Left renal cortex interstitium (tissue), 4 donors: ENCODE results near the gene C7. TPM values are rescaled to one million over a fixed set of nuclear protein-coding genes. Genes with fewer than 3 reads are reported as not detected.
A peak's percentile ranks its signal among the peaks of the same experiment; 100 is the strongest.
"Not testable (repeated sequence)": the region's sequence is repeated elsewhere in the genome, so short reads cannot be mapped to it uniquely, and the experiment has no call there.

Source experiments
- DNase-seq, 4 donors: peaks; one replicate each; pipeline ENCODE4 v3.0.0-alpha.2; 2013; ENCODE audit warnings: low read depth in 4 of 4, low spot score in 2 of 4, missing footprints in 1 of 4
- polyA plus RNA-seq, 4 donors: library from polyadenylated mRNA; unstranded; fragments of 120-200 nt; gene quantifications; one replicate each; pipeline ENCODE4 v1.2.1, GENCODE V29; 2013; ENCODE audit not compliant: insufficient read length in 4 of 4

The C7 gene
- polyA plus RNA-seq, result 100 to 1,000 TPM; 125 to 241 (median 179) TPM

GRCh38 chr5:40909264-40909663, at the start of gene C7:
C7 (plus strand) TSS chr5:40909497; CDS start chr5:40909611, 114 bp downstream.
- peak in 3 of 4 donors; percentile 34 to 50 (median 45) for DNase-seq

- no peak for DNase-seq
Observed at GRCh38 chr5:40860711-40861110, 48.6 kb upstream of the C7 start.

- not testable (repeated sequence) for DNase-seq
Observed at GRCh38 chr5:40865004-40865403, 44.3 kb upstream of the C7 start.

DNA sequence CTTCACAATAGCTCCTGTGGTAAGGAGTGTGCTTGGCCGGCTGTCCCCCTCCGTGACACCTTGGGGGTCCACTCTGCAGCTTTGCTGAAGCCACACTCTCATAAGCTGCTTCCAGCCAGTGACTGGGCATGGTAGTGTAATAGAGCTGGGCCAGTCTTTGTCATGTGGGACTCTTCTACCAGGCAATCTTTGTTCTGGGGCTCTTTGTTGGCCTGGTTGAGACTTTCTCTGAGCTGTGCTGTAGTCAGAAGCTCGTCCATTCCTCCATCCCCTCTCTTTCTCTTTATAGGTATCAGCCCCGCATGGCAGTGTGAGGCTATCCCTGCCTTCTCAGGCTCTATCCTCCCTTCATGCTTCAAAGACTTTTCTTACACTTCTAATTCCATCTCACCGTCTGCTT, 42.5 kb upstream of the C7 start:
- DNase-seq, result no peak

GRCh38 chr5:40869384-40869783, 39.9 kb upstream of the C7 start:
- DNase-seq, result no peak

DNA sequence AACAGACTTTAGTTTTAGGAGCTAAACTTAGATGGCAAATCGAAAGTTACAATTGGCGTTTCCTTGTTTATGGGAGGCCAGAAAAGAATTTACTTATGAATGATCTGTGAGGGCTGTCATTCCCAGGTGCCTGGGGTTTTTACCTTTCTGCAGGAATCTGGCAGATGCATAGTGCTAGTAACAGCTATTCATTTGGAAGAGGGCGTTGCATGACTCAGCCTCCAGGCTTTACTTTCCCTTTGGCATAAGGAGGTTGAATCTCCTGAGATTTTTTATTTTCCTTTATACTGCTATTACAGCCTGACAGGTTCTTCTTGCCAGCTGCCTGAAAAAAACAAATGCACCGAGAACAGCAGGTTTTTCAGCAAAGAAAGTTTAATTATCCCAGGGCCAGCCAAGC, 38.1 kb upstream of the C7 start:
- DNase-seq, result no peak

- not testable (repeated sequence) for DNase-seq
Observed at GRCh38 chr5:40872253-40872652, 37.0 kb upstream of the C7 start.

- DNase-seq, result no peak
Observed at GRCh38 chr5:40873286-40873880, 35.9 kb upstream of the C7 start.

DNA sequence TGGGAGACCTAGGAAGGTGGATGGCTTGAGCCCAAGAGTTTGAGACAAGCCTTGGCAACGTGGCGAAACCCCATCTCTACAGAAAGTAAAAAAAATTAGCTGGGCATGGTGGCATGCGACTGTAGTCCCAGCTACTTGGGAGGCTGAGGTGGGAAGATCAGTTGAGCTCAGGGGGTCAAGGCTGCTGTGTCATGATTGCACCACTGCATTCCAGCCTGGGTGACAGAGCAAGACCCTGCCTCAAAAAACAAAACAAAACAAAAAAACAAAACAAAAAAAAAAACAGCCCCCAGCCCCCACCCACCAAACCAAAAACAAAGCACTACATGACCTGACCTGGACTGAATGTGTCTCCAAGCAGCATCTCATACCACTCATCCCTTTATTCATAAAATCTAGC, 33.3 kb upstream of the C7 start:
- no peak for DNase-seq

GRCh38 chr5:40877371-40877988, 31.8 kb upstream of the C7 start:
- DNase-seq, result no peak

DNA sequence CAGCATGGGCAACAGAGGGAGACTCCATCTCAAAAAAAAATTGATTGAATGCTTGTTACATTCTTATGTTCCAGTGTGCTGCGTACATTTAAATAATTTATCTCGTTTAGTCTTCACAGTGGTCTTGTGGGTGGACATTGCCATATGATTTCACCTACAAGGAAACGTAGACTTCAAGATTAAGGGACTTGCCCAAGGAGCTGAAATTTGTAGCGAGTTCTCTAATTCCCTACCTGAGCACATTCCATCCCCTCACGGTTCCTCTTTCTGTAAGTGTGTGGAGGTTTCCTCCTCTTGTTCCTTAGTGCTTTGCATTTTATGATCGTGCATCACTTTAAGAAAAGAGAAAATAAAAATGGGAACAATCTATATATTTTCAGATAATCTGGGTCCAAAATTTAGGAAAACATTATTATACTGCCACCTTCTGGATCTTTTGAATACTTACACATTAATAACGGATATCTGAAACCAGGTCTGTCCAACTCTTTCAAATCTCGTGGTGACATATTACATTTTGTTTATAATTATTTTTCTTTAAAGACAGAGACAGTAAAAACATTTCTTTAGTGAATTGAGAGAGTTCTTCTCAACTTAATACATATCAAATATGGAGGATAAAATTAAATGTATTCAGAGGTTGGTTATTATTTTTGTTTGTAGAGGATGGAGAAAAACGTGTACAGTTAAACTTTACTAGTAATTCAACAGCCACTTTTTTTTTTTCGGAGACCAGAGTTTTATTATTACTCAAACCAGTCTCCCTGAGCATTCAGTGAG, 29.9 kb upstream of the C7 start:
- DNase-seq, result no peak

GRCh38 chr5:40882291-40882690, 27.0 kb upstream of the C7 start:
- no peak for DNase-seq

DNA sequence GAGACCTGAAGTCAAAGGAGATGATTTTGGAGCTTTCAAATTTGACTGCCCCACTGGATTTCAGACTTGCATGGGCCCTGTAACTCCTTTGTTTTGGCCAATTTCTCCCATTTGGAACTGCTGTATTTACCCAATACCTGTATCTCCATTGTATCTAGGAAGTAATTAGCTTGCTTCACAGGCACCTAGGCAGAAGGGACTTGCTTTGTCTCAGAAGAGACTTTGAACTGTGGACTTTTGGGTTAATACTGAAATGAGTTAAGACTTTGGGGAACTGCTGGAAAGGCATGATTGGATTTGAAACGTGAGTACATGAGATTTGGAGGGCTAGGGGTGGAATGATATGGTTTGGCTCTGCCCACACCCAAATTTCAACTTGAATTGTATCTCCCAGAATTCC, 26.2 kb upstream of the C7 start:
- not testable (repeated sequence) for DNase-seq

DNA sequence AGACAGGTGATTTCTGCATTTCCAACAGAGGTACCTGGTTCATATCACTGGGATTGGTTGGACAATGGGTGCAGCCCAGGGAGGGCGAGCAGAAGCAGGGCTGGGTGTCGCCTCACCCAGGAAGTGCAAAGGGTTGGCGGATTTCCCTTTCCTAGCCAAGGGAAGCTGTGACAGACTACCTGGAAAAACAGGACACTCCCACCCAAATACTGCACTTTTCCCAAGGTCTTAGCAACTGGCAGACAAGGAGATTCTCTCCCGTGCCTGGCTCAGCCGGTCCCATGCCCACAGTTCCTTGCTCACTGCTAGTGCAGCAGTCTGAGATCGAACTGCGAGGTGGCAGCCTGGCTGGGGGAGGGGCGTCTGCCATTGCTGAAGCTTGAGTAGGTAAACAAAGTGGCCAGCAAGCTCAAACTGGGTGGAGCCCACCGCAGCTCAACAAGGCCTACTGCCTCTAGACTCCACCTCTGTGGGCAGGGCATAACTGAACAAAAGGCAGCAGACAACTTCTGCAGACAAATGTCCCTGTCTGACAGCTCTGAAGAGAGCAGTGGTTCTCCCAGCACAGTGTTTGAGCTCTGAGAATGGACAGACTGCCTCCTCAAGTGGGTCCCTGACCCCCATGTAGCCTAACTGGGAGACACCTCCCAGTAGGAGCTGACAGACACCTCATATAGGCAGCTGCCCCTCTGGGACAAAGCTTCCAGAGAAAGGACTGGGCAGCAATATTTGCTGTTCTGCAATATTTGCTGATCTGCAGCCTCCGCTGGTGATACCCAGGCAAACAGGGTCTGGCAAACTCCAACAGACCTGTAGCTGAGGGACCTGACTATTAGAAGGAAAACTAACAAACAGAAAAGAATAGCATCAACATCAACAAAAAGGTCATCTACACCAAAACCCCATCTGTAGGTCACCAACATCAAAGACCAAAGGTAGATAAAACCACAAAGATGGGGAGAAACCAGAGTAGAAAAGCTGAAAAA, 13.6 kb upstream of the C7 start:
- DNase-seq, result not testable (repeated sequence)

DNA sequence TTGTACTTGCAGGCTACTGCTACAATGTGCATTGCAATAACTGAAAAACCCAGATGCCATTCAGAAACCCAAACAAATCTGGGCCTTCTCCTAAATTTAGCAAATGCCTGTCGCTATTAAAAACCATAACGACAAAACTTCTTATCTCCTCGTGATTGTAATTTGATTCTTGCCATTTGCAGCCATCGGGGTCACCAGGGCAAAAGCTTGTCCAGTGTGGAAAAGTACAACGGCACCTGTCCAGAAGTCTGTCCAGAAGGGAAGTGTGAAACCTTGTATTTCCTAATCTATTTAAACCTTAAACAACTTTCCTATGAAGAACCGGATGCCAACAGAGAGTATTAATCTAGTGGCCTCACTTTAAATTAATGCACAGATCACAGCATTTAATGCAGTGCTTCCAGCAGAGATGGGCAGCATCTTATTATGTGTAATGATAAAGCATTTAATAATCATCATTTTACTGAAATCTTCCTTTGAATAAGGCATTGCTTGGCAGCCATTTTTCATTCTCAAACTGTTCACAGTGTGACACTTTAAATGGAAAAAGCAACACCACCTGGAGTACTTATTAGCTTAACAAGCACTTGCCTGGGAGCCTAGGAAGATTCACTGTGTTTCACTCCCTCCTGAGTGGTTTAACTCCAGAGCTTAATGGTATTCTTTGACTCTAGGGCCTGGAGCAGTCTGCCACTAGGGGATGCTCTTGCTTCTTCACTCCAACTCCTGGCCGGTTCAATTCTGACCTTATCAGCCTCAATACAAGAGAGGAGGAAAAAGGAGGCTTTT, 4.9 kb upstream of the C7 start:
- peak in 3 of 4 donors; percentile 42 to 53 (median 44) for DNase-seq

- DNase-seq, result no peak
Observed at GRCh38 chr5:40904994-40905306, 4.3 kb upstream of the C7 start.

DNA sequence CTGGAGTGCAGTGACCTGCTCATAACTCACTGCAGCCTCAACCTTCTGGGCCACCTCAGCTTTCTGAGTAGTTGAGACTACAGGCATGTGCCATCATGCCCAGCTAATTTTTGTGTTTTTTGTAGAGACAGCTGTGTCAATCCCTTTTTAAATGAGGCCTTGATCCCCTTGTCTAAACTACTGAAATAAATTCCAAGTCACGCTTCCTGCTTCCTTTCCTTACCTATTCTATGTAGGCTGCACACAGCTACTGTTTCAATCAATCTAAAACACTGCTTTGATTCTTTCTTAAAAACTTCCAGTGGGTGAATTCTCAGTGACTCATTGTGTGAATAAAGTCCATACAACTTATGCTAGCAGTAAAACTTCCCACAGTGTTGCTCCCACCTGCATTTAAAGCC, 2.9 kb upstream of the C7 start:
- no peak for DNase-seq

DNA sequence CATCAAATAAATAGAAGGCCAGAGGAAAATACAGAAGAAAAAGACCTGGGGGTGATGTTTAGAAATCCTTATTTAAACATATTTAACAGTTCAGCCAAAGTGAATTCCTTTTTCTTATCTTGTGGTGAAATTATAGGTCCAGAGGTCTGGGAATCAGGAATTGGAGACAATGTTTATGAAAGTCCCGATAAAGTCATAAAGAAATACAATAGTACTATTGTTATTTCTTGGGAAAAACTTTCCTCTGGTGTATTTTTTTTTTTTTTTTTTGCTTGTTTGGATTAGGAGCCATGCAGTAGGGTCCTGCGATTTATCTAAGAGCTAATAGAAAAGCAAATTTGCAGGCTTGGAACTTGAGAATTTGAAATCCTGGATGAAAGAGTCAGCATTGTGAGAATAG, 426 bp downstream of the C7 start:
- no peak for DNase-seq

GRCh38 chr5:40911266-40911665, 2.0 kb downstream of the C7 start:
- no peak for DNase-seq

- DNase-seq, result no peak
Observed at GRCh38 chr5:40914835-40915234, 5.5 kb downstream of the C7 start.
